Left renal cortex interstitium (tissue), 4 donors: ENCODE data around the gene PSEN1. TPM values are rescaled to one million over a fixed set of nuclear protein-coding genes. Genes with fewer than 3 reads are reported as not detected.
A peak's percentile ranks its signal among the peaks of the same experiment; 100 is the strongest.

Experiments
- DNase-seq, 4 donors: peaks; one replicate each; pipeline ENCODE4 v3.0.0-alpha.2; 2013; ENCODE audit warnings: low read depth in 4 of 4, low spot score in 2 of 4, missing footprints in 1 of 4
- polyA plus RNA-seq, 4 donors: library from polyadenylated mRNA; unstranded; fragments of 120-200 nt; gene quantifications; one replicate each; pipeline ENCODE4 v1.2.1, GENCODE V29; 2013; ENCODE audit not compliant: insufficient read length in 4 of 4

Gene PSEN1
- polyA plus RNA-seq, 4 donors = 63.2 to 75.7 (median 67.5) TPM

DNA sequence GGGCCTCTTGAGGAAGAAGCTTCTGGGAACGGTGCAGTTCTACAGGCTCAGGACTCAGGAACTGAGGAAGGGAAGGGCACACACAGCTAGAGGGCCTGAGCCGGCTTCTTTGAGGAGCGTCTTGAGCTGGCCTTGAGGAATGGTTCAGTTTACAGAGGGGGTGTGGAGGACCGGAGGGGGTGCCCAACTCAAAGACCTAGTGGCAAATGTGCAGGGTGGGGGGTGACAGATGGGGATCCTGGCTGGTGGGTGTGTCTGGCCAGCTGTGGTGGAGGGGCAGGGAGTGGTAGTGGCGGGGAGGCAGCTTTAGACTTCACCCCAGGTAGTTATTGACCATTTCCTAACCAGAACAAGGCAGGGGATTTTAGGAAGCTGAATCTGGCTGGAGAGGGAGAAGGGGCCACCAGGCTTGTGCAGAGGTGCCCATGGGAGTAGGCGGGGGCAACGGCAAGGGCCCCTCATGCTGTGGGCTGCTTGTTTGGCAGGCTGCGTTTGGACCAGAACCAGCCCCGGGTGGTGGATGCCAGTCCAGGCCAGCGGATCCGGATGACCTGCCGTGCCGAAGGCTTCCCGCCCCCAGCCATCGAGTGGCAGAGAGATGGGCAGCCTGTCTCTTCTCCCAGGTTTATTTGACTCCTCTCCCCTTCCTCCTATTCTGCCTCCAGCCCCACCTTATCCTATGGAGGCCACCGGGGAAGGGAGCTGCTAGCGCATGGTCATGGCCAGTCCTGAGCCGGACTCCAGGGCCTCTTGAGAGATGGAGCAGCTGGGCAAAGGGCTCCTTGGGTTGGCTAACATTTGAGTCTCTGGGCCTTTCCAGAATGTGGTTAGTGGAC is 128.8 kb downstream of the PSEN1 start:
- DNase-seq = no peak

DNA sequence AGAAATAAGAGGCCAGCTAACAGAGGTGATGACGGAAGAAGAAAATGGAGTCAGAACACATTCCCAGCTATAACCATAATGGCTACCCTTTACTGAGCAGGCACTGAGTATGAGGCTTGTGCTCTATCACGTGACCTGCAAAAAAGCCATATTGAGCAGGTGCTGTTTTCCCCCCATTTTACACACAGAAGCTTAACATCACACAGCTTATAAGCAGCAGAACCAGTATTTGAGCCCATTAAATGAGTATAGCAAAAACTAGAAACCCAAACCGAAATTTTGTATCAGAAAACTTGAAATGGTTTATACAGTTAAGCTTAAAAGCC is 129.4 kb downstream of the PSEN1 start:
- no peak for DNase-seq

DNA sequence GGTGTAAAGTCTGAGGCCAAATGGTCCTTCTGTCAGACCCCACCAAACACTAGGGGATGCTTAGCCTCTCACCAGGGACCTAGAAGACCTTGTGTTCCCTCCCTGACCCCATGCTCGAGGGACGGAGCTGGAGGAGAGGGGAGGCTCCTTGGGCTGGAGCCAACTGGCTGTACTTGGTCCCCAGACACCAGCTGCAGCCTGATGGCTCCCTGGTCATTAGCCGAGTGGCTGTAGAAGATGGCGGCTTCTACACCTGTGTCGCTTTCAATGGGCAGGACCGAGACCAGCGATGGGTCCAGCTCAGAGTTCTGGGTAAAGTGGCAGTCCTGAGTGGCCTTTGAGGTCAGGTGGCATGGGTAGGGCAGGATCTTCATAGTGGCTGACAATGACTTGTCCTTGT is 130.0 kb downstream of the PSEN1 start:
- no peak for DNase-seq

DNA sequence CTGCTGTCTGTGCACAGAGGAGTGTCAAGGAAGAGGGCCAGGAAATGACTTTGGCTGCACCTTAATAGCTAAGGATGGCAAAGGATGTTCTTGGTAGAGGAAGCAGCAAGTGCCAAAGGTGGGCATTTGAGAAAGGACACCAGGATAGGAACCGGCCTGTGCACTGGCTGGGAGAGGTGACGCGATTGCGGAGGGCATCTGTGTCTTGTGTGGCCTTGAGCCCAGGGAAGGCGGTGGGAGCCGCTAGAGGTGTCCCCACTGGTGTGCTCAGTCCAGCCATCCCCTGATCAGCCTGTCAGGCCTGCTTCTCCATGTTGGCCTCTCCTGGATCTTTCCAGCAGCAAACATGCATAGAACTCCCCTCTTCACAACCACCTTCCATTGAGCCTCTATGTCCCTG is 131.2 kb downstream of the PSEN1 start:
- DNase-seq = no peak

DNA sequence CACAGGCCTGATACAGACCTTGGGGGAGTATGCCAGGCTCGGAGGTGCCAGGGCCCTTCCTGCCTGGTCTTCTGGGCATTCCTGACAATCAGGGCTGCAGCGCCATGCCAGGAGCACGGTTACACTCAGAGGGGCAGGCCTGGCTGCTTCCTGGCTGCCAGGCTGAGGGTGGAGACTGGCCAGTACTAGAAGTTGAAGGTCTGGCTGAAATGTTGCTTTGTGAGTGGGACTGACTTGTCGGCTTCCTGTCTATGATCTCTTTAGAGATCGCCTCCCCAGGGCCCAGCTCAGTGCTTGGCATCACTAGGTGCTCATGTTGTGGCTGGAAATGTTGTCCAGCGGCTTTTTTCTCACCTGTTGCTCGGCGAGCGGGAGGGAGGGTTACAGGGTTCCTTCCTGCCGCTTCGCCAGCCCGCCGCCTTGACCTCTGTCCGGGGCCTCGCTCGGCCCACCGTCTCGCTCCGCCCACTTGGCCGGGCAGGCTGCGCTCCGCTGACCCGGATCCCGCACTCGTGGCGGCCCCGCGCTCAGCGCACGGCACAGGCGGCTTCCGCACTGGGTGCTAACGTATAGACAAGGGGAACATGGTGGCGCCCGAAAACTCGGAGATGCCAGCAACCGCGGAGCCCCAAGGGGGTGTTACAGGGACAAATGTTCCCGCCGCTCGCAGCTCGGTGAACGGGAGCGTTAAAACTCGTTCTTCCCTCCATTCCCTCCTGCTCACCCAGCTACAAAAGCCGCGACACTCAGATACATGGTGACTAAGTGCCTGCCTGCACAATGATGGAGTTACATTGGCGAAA is 133.6 kb downstream of the PSEN1 start:
- DNase-seq = peak in 2 of 4 donors; percentile 33 to 46

DNA sequence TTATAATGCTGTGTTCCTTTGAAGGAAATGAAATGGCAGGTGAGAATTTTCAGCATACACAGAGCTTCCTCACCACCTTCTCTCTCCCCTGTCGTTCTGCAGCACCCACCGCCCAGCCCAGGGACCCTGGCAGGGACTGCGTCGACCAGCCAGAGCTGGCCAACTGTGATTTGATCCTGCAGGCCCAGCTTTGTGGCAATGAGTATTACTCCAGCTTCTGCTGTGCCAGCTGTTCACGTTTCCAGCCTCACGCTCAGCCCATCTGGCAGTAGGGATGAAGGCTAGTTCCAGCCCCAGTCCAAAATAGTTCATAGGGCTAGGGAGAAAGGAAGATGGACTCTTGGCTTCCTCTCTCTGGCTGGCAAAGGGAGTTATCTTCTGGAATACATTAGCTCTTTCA is 136.1 kb downstream of the PSEN1 start:
- DNase-seq = no peak

Other genes starting within 250 kb of the PSEN1 start
- 1 to 10 TPM; 4.4 to 6.0 (median 5.3) TPM for gene DPF3, start 242.4 kb upstream of the PSEN1 start, polyA plus RNA-seq
- gene DCAF4, start 210.0 kb upstream of the PSEN1 start, polyA plus RNA-seq = 10 to 100 TPM; 17.3 to 25.2 (median 17.8) TPM
- 10 to 100 TPM; 19.9 to 20.9 (median 20.4) TPM for gene ZFYVE1, start 109.4 kb upstream of the PSEN1 start, polyA plus RNA-seq
- 100 to 1,000 TPM; 113 to 221 (median 171) TPM for gene RBM25, start 78.0 kb upstream of the PSEN1 start, polyA plus RNA-seq
- 10 to 100 TPM; 18.7 to 35.6 (median 28.9) TPM for gene PAPLN, start 101.0 kb downstream of the PSEN1 start, polyA plus RNA-seq